Measurements from ENCODE around the gene PCDHB16.
"Not testable (repeated sequence)": the region's sequence is repeated elsewhere in the genome, so short reads cannot be mapped to it uniquely, and the experiment has no call there.

The PCDHB16 gene

GRCh38 chr5:141199359-141200235 lies 17.4 kb downstream of the PCDHB16 start, which contains the start of gene PCDHB11:
PCDHB11 (plus strand) TSS chr5:141199627; CDS start chr5:141199775, 148 bp downstream.
- no peak for DNase-seq (ENCODE audit: low read depth)
- H3K4me3 ChIP-seq (ENCODE audit: low read depth, low read length) = no peak within 1 kb of the TSS
- no peak for TF ChIP-seq CTCF (IDR thresholded peaks at IDR 0.05; ENCODE audit: low read depth, low read length, missing control alignments)

GRCh38 chr5:141201126-141201525 lies 18.9 kb downstream of the PCDHB16 start:
- H3K4me3 ChIP-seq (ENCODE audit: low read depth, low read length); DNase-seq (ENCODE audit: low read depth): not testable (repeated sequence)

- H3K4me3 ChIP-seq (ENCODE audit: low read depth, low read length) = not testable (repeated sequence)
Measured at GRCh38 chr5:141201646-141202045, 19.5 kb downstream of the PCDHB16 start.

GRCh38 chr5:141208478-141208877 lies 26.3 kb downstream of the PCDHB16 start, which contains the start of gene PCDHB12:
PCDHB12 (plus strand) TSS chr5:141208719; CDS start chr5:141208908, 189 bp downstream.
- no peak within 1 kb of the TSS for H3K4me3 ChIP-seq (ENCODE audit: low read depth, low read length)
- no peak for TF ChIP-seq CTCF (IDR thresholded peaks at IDR 0.05; ENCODE audit: low read depth, low read length, missing control alignments)
- DNase-seq (ENCODE audit: low read depth) = no peak

More at GRCh38 chr5:141201646-141202045, 19.5 kb downstream of the PCDHB16 start:
- not testable (repeated sequence) for DNase-seq (ENCODE audit: low read depth)

GRCh38 chr5:141210281-141210680 lies 28.1 kb downstream of the PCDHB16 start:
- DNase-seq (ENCODE audit: low read depth); H3K4me3 ChIP-seq (ENCODE audit: low read depth, low read length): not testable (repeated sequence)

GRCh38 chr5:141210849-141211248 lies 28.7 kb downstream of the PCDHB16 start:
- DNase-seq (ENCODE audit: low read depth); H3K4me3 ChIP-seq (ENCODE audit: low read depth, low read length): not testable (repeated sequence)

- DNase-seq (ENCODE audit: low read depth); H3K4me3 ChIP-seq (ENCODE audit: low read depth, low read length): not testable (repeated sequence)
Measured at GRCh38 chr5:141213656-141214339, 31.6 kb downstream of the PCDHB16 start, which contains the start of gene PCDHB13. PCDHB13 (plus strand) TSS chr5:141213919; CDS start chr5:141214124, 205 bp downstream.

GRCh38 chr5:141214583-141214982 lies 32.4 kb downstream of the PCDHB16 start:
- not testable (repeated sequence) for DNase-seq (ENCODE audit: low read depth)

GRCh38 chr5:141215504-141215903 lies 33.3 kb downstream of the PCDHB16 start:
- DNase-seq (ENCODE audit: low read depth) = not testable (repeated sequence)

More at GRCh38 chr5:141214583-141214982, 32.4 kb downstream of the PCDHB16 start:
- H3K4me3 ChIP-seq (ENCODE audit: low read depth, low read length) = not testable (repeated sequence)

GRCh38 chr5:141216035-141216434 lies 33.8 kb downstream of the PCDHB16 start:
- not testable (repeated sequence) for DNase-seq (ENCODE audit: low read depth)

More at GRCh38 chr5:141215504-141215903, 33.3 kb downstream of the PCDHB16 start:
- H3K4me3 ChIP-seq (ENCODE audit: low read depth, low read length) = not testable (repeated sequence)

GRCh38 chr5:141223112-141223783 lies 41.1 kb downstream of the PCDHB16 start, which contains the start of gene PCDHB14:
PCDHB14 (plus strand) TSS chr5:141223343; CDS start chr5:141223506, 163 bp downstream.
- DNase-seq (ENCODE audit: low read depth) = no peak
- H3K4me3 ChIP-seq (ENCODE audit: low read depth, low read length) = no peak within 1 kb of the TSS
- TF ChIP-seq CTCF (IDR thresholded peaks at IDR 0.05; ENCODE audit: low read depth, low read length, missing control alignments) = no peak

More at GRCh38 chr5:141216035-141216434, 33.8 kb downstream of the PCDHB16 start:
- not testable (repeated sequence) for H3K4me3 ChIP-seq (ENCODE audit: low read depth, low read length)

- H3K4me3 ChIP-seq (ENCODE audit: low read depth, low read length); DNase-seq (ENCODE audit: low read depth): not testable (repeated sequence)
Measured at GRCh38 chr5:141224844-141225243, 42.7 kb downstream of the PCDHB16 start.

- not testable (repeated sequence) for DNase-seq (ENCODE audit: low read depth); H3K4me3 ChIP-seq (ENCODE audit: low read depth, low read length)
Measured at GRCh38 chr5:141225421-141225820, 43.2 kb downstream of the PCDHB16 start.

Data from GM12864 (cell line).